ENCODE results near the gene IFT22.
"Not testable (repeated sequence)": the region's sequence is repeated elsewhere in the genome, so short reads cannot be mapped to it uniquely, and the experiment has no call there.

IFT22 gene

DNA sequence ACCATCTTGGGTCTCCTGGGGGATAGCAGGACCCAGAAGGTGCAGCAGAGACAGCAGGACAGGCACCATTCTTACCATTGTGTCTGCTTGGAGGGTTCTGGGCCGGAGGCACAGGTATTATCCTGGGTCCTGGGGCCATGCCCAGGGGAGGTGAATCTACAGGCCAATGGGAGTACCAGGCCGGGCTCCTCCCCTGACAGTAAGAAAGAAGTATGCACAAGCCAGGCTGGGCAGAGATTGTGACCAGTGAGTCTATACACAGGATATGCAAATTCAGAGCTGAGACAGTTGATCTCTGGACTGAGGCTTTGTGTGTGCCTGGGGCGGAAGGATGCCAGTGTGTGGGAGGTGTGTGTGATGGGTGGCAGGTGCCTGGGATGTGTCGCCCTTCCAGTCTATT, 31.9 kb downstream of the IFT22 start:
- CTCF ChIA-PET, result interaction anchor here (1.6 kb wide), 1 partner anchor 15 kb away, joined by 6 read pairs; no protein-coding TSS in a partner anchor
- DNase-seq (ENCODE audit: extremely low spot score); POLR2A ChIA-PET: not testable (repeated sequence)

DNA sequence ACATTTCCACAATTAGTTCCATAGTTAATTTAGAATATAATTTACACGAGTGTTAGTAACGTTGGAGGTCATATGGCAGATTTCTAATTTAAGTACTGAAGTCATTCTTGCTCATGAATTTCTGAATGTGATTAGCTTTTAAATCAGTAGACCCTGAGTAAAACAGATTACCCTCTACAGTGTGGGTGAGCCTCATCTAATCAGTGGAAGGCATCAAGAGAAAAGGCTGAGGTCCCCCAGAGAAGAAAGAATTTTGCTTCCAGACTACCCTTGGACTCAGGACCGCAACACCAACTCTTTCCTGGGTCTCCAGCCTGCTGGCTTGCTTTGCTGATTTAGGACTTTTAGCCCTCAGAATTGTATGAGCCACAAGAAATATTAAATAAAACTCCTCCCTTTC, 33.2 kb downstream of the IFT22 start:
- POLR2A ChIA-PET, result no interaction called here
- TF ChIP-seq, protein P1, sequence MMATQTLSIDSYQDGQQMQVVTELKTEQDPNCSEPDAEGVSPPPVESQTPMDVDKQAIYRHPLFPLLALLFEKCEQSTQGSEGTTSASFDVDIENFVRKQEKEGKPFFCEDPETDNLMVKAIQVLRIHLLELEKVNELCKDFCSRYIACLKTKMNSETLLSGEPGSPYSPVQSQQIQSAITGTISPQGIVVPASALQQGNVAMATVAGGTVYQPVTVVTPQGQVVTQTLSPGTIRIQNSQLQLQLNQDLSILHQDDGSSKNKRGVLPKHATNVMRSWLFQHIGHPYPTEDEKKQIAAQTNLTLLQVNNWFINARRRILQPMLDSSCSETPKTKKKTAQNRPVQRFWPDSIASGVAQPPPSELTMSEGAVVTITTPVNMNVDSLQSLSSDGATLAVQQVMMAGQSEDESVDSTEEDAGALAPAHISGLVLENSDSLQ (IDR thresholded peaks at IDR 0.05), result no peak
- TF ChIP-seq ELF4 (IDR thresholded peaks at IDR 0.05) (no peak), L3MBTL2 (conservative IDR thresholded peaks at IDR 0.05) (no peak), FOXA1 (IDR thresholded peaks at IDR 0.05) (no peak), ARNT (IDR thresholded peaks at IDR 0.05) (no peak), LEF1 (IDR thresholded peaks at IDR 0.05; ENCODE audit: borderline replicate concordance) (no peak)
- CTCF ChIA-PET, result no interaction called here
- DNase-seq (ENCODE audit: extremely low spot score), result no peak

DNA sequence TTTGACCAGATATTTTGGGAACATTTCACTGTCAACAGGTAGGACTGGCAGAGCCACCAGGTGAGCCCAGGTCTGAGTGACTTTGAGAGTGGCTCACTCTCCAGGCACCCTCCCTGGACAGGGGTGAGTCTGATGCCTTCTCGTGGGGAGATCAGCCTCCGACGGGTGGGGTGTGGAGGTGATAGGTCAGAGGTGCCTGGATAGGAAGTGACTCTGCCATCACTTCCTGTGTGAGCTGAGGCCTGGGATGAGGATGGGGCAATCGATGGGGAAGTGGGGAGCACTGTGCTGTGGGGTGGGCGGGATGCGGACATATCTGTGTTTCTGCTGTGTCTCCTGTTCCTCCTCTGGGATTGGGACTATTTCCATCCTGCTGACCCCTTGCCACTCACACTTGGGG, 34.6 kb downstream of the IFT22 start:
- TF ChIP-seq FOXM1 (IDR thresholded peaks at IDR 0.05; ENCODE audit: borderline replicate concordance), result no peak
- no peak for TF ChIP-seq ELF4 (IDR thresholded peaks at IDR 0.05)
- ChIA-PET POLR2A (no interaction called here), CTCF (no interaction called here)
- DNase-seq (ENCODE audit: extremely low spot score), result no peak

DNA sequence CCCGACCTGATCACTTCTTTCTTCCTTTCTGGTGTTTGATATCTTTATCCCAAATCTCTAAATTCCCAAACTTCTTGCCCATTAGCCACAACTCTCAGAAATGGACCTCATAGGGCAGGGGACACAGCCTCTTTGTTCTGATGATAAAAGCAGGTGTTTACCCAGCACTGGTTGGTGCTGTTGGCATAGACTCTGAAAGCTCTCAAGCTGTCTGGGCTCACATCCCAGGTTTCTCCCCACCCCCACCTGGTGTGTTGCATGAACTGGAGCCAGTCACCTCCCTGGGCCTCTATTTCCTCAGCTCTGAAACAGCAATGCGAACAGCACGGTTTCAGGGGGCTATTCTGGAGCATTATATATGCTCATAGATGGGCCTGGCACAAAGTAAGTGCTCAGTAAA, 35.7 kb downstream of the IFT22 start:
- CTCF ChIA-PET; DNase-seq (ENCODE audit: extremely low spot score): not testable (repeated sequence)
- POLR2A ChIA-PET, result interaction anchor here (1.1 kb wide), 1 partner anchor 34 kb away, joined by 3 read pairs; no protein-coding TSS in a partner anchor

DNA sequence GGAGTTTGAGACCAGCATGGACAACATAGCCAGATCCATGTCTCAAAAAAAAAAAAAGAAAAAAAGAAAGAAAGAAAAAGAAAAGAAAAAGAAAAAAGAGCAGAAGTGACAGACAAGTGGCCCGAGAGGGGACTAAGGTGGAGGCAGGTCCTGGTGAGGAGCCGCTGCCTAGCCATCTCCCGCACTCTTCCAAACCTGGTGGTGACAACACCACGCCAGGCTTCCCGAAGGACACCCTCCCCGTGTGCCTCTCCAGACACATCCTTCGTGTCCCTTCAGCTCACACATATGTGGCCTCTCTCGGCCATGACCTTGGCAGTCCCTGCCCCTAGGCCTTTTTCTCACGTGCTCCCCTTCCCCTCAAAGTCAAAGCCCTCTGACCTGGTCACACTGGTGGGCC, 36.4 kb downstream of the IFT22 start:
- ChIA-PET POLR2A (no interaction called here), CTCF (interaction anchor here (0.6 kb wide), 1 partner anchor 325 kb away, joined by 6 read pairs; no protein-coding TSS in a partner anchor)
- TF ChIP-seq BHLHE40 (IDR thresholded peaks at IDR 0.05; ENCODE audit: borderline replicate concordance), result no peak
- no peak for TF ChIP-seq ZNF384 (IDR thresholded peaks at IDR 0.05)
- no peak for TF ChIP-seq NFRKB (IDR thresholded peaks at IDR 0.05)
- no peak for TF ChIP-seq FOXK2 (IDR thresholded peaks at IDR 0.05)
- TF ChIP-seq FOXA1 (IDR thresholded peaks at IDR 0.05), result no peak
- DNase-seq (ENCODE audit: extremely low spot score), result no peak

DNA sequence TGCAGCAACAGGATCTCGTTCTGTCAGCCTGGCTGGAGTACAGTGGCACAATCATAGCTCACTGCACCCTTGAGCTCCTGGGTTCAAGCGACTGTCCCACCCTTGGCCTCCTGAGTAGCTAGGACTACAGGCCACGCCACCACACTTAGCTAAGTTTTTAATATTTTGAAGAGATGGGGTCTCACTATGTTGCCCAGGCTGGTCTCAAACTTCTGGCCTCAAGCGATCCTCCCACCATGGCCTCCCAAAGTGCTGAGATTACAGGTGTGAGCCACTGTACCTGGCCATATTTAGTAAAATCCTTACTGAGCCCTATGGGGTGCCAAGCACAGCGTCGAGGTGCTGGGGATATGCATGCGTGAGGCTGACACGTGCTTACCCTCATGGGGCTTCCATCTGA, 40.7 kb downstream of the IFT22 start:
- CTCF ChIA-PET, result interaction anchor here (0.9 to 1.1 kb wide), 2 partner anchors 37 to 137 kb away, joined by 3 to 4 read pairs; no protein-coding TSS in a partner anchor
- DNase-seq (ENCODE audit: extremely low spot score), result not testable (repeated sequence)
- POLR2A ChIA-PET, result interaction anchor here (1.5 kb wide), 1 partner anchor 41 kb away, joined by 4 read pairs; the partner anchor contains the start of gene IFT22

DNA sequence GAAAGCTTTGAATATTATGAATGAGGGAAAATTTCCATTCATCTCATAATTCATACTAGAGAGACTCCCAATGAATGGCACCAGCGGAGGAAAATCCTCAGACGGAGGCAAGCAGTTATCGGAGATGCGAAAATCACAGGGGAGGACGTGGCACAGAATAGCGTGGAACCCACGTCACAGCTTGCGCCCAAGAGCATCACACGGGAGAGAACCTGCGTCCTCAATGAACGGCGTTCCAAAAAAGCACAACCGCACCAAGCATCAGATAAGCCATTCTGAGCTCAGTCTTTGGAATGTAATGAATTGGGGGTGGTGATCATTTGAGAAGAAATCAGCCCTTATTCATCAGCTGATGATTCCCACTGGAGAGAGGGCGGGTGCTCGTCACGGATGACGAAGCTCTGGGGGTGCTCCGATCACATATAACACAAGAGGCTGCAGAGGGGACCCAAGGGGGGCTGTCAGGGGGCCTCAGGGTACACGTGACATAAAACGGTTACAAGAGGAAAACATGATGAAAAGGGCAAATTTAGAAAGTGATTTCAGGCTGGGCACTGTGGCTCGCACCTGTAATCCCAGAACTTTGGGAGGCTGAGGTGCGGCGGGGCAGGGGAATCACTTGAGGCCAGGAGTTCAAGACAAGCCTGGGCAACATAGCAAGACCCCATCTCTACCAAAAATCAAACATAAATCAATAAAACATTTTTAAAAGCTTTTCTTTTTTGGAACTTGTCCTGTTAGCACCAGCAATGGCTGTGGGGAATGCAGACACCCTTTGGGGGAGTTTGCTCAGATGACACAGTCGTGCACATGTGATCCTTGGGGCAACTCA, 42.9 kb downstream of the IFT22 start:
- TF ChIP-seq, protein P1 (IDR thresholded peaks at IDR 0.05), result no peak
- POLR2A ChIA-PET, result interaction anchor here (0.6 kb wide), 1 partner anchor 16 kb away, joined by 3 read pairs; no protein-coding TSS in a partner anchor
- no peak for DNase-seq (ENCODE audit: extremely low spot score)
- CTCF ChIA-PET, result interaction anchor here (1.0 kb wide), 1 partner anchor 135 kb away, joined by 4 read pairs; no protein-coding TSS in a partner anchor

DNA sequence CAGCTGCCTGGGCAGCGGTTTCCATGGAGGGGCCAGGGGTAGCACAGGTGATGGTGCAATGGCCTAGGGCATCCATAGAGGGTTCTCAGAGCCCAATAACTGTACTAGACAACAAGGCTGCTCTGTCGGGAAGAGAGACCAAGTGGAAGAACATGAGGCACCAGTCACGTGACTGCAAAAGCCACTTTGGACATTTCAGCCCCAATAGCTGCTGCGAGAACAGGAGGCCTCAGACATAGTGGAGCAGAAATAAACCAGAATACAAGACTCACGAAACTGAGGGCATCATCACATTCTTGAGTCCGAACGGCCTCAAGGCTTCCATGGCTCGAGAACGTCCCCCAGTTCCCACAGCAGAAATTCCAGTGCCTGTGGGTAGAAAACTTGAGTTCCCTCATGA, 44.5 kb downstream of the IFT22 start:
- TF ChIP-seq, protein P1 (IDR thresholded peaks at IDR 0.05), result no peak
- TF ChIP-seq FOXK2 (IDR thresholded peaks at IDR 0.05) (no peak), FOXM1 (IDR thresholded peaks at IDR 0.05; ENCODE audit: borderline replicate concordance) (no peak)
- ChIA-PET POLR2A (no interaction called here), CTCF (no interaction called here)
- no peak for DNase-seq (ENCODE audit: extremely low spot score)

DNA sequence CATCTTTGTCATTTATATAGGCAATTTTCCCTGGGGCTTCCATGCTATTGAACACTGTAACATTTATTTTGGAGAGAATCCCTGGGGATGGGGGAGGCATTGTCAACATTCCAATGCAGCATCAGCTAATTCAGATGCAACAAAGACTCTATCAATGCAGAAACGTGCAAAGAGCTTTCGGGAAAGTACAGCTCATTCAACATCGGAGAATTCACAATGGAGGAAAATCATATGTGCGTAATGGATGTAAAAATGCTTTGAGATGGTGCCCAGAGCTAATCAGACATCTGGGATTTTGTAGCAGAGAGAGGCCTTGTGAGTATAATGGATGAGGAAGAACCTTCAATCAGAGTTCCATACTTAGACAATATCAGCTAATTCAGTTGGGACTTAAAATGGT, 48.4 kb downstream of the IFT22 start:
- TF ChIP-seq FOXM1 (IDR thresholded peaks at IDR 0.05; ENCODE audit: borderline replicate concordance) (no peak), FOXK2 (IDR thresholded peaks at IDR 0.05) (no peak), CTBP1 (IDR thresholded peaks at IDR 0.05; ENCODE audit: borderline replicate concordance) (no peak), LEF1 (IDR thresholded peaks at IDR 0.05; ENCODE audit: borderline replicate concordance) (no peak), L3MBTL2 (conservative IDR thresholded peaks at IDR 0.05) (no peak), ELF4 (IDR thresholded peaks at IDR 0.05) (no peak), BHLHE40 (IDR thresholded peaks at IDR 0.05; ENCODE audit: borderline replicate concordance) (no peak), ZNF384 (IDR thresholded peaks at IDR 0.05) (no peak)
- POLR2A ChIA-PET, result interaction anchor here (1.6 kb wide), 1 partner anchor 21 kb away, joined by 3 read pairs; no protein-coding TSS in a partner anchor
- CTCF ChIA-PET, result interaction anchor here (1.6 kb wide), 1 partner anchor 10 kb away, joined by 7 read pairs; no protein-coding TSS in a partner anchor
- no peak for DNase-seq (ENCODE audit: extremely low spot score)

Measured in HEK293T (cell line).